Measurements from ENCODE around the gene RAB6C.
"Not testable (repeated sequence)": the region's sequence is repeated elsewhere in the genome, so short reads cannot be mapped to it uniquely, and the experiment has no call there.

GRCh38 chr2:129981689-129982088, 2.2 kb downstream of the RAB6C start:
- TF ChIP-seq POLR2A (IDR thresholded peaks at IDR 0.05; ENCODE audit: low read length); GATA1 (IDR thresholded peaks at IDR 0.05; ENCODE audit: low read depth, low read length): not testable (repeated sequence)
